IMR-90 (cell line): Measurements from ENCODE around the gene RAB8B. TPM values are rescaled to one million over a fixed set of nuclear protein-coding genes. Genes with fewer than 3 reads are reported as not detected.

Source experiments
- ATAC-seq: fragments of 200-7000 bp; cut with Tn5 transposase; 2 replicates; pipeline ENCODE4 v1.9.1; 2020; ENCODE audit warnings: low read depth, mild to moderate bottlenecking, moderate library complexity
- BruUV-seq: library from RNA; stranded (reverse); fragments of 400-500 nt; replicated peaks from 2 replicates; lab custom pipeline; 2021; lab: Mats Ljungman, UMichigan
- CTCF ChIA-PET: fragments of 300-600 bp; formaldehyde crosslinking; extraction: SDS; loops from one replicate; lab custom pipeline; 2021; ENCODE audit warnings: antibody characterized with exemption; lab: Yijun Ruan, JAX
- POLR2A ChIA-PET: fragments of 300-600 bp; sonication (Branson Sonifier 250); formaldehyde crosslinking; loops from one replicate; lab custom pipeline; 2022; ENCODE audit warnings: antibody characterized with exemption; ENCODE audit not compliant: unreplicated experiment; lab: Charles Lee
- DNase-seq: peaks from one replicate; pipeline ENCODE4 v3.0.0; 2013
- H2AFZ ChIP-seq: replicated peaks from 2 replicates; pipeline ENCODE3; 2013; ENCODE audit warnings: low read length, mild to moderate bottlenecking; ENCODE audit not compliant: poor library complexity
- H2AK5ac ChIP-seq: 2 replicates; pipeline ENCODE4 v1.6.1; 2013; ENCODE audit warnings: low read depth, low read length, inconsistent platforms
- H2AK9ac ChIP-seq: replicated peaks from 2 replicates; pipeline ENCODE3; 2013; ENCODE audit warnings: mild to moderate bottlenecking, low read depth, low read length, moderate library complexity; ENCODE audit not compliant: poor library complexity
- H2BK120ac ChIP-seq: 2 replicates; pipeline ENCODE4 v1.6.1; 2013; ENCODE audit warnings: low read depth, low read length, inconsistent platforms
- H2BK15ac ChIP-seq: 3 replicates; pipeline ENCODE4 v1.6.1; 2013; ENCODE audit warnings: low read depth, low read length, inconsistent platforms
- H2BK20ac ChIP-seq: 2 replicates; pipeline ENCODE4 v1.6.1; 2013; ENCODE audit warnings: low read depth, mild to moderate bottlenecking, inconsistent platforms, low read length, moderate library complexity
- H2BK5ac ChIP-seq: 2 replicates; pipeline ENCODE4 v1.6.1; 2013; ENCODE audit warnings: mild to moderate bottlenecking, low read depth, low read length, inconsistent platforms; ENCODE audit not compliant: poor library complexity, severe bottlenecking
- H3K14ac ChIP-seq: replicated peaks from 2 replicates; pipeline ENCODE4 v1.6.1; 2013; ENCODE audit warnings: low read depth, low read length, inconsistent platforms
- H3K18ac ChIP-seq: 2 replicates; pipeline ENCODE4 v1.6.1; 2013; ENCODE audit warnings: low read depth, low read length, control low read depth
- H3K23ac ChIP-seq: 2 replicates; pipeline ENCODE4 v1.6.1; 2013; ENCODE audit warnings: low read depth, low read length, inconsistent platforms
- H3K27ac ChIP-seq: 2 replicates; pipeline ENCODE4 v1.5.1; 2013; ENCODE audit warnings: mild to moderate bottlenecking, control low read depth, low read length; ENCODE audit not compliant: insufficient read depth
- H3K27me3 ChIP-seq: 2 replicates; pipeline ENCODE4 v1.6.1; 2013; ENCODE audit warnings: low read length; ENCODE audit not compliant: control insufficient read depth, insufficient read depth
- H3K36me3 ChIP-seq: 2 replicates; pipeline ENCODE4 v1.6.1; 2013; ENCODE audit warnings: low read length, mixed read lengths; ENCODE audit not compliant: control insufficient read depth, insufficient read depth
- H3K4ac ChIP-seq: 2 replicates; pipeline ENCODE4 v1.6.1; 2013; ENCODE audit warnings: low read depth, low read length, inconsistent platforms
- H3K4me1 ChIP-seq: 2 replicates; pipeline ENCODE4 v1.6.1; 2013; ENCODE audit warnings: low read length, mixed read lengths; ENCODE audit not compliant: control insufficient read depth, insufficient read depth
- H3K4me2 ChIP-seq: 2 replicates; pipeline ENCODE4 v1.6.1; 2013; ENCODE audit warnings: low read depth, mild to moderate bottlenecking, control low read depth, low read length, moderate library complexity
- H3K4me3 ChIP-seq: 2 replicates; pipeline ENCODE4 v1.5.1; 2013; ENCODE audit warnings: low read depth, mild to moderate bottlenecking, control low read depth, low read length, moderate library complexity; ENCODE audit not compliant: insufficient read depth
- H3K56ac ChIP-seq: 2 replicates; pipeline ENCODE4 v1.6.1; 2013; ENCODE audit warnings: low read length, inconsistent platforms; ENCODE audit not compliant: insufficient read depth; ENCODE audit errors: extremely low read depth
- H3K79me1 ChIP-seq, 2 experiments: 2 replicates each; pipeline ENCODE4 v1.6.1; 2013; ENCODE audit warnings: low read length in 2 of 2, inconsistent platforms in 1 of 2, low read depth in 1 of 2
- H3K9ac ChIP-seq: 2 replicates; pipeline ENCODE4 v1.6.1; 2013; ENCODE audit warnings: low read depth, low read length, control low read depth
- H3K9me1 ChIP-seq: 2 replicates; pipeline ENCODE4 v1.6.1; 2013; ENCODE audit warnings: low read length, inconsistent platforms; ENCODE audit not compliant: insufficient read depth
- H3K9me3 ChIP-seq: 2 replicates; pipeline ENCODE4 v1.6.1; 2013; ENCODE audit warnings: low read length; ENCODE audit not compliant: control insufficient read depth, insufficient read depth
- H4K20me1 ChIP-seq: 2 replicates; pipeline ENCODE4 v1.6.1; 2013; ENCODE audit warnings: low read length, inconsistent platforms; ENCODE audit not compliant: insufficient read depth
- H4K5ac ChIP-seq: 2 replicates; pipeline ENCODE4 v1.6.1; 2013; ENCODE audit warnings: mild to moderate bottlenecking, low read depth, low read length, control low read depth
- H4K8ac ChIP-seq, 2 experiments: 2 replicates each; pipeline ENCODE4 v1.6.1; 2013; ENCODE audit warnings: low read depth in 2 of 2, low read length in 2 of 2, control low read depth in 1 of 2, inconsistent platforms in 1 of 2
- H4K91ac ChIP-seq: 2 replicates; pipeline ENCODE4 v1.6.1; 2013; ENCODE audit warnings: low read depth, low read length, inconsistent platforms; ENCODE audit not compliant: insufficient read depth
- MAFK ChIP-seq: IDR thresholded peaks from 2 replicates; pipeline ENCODE4 v1.6.1; 2012; ENCODE audit warnings: low read depth, low read length, improper control_type of control experiment
- MXI1 ChIP-seq: IDR thresholded peaks from 2 replicates; pipeline ENCODE4 v1.6.1; 2012; ENCODE audit warnings: low read depth, mild to moderate bottlenecking, low read length, moderate library complexity, borderline replicate concordance
- NFE2L2 ChIP-seq: fragments of 150-350 bp; IDR thresholded peaks from 2 replicates; pipeline ENCODE4 v1.6.1; 2016; ENCODE audit warnings: low read depth, mild to moderate bottlenecking, low read length
- RCOR1 ChIP-seq: IDR thresholded peaks from 2 replicates; pipeline ENCODE4 v1.6.1; 2012; ENCODE audit warnings: mild to moderate bottlenecking, low read length, improper control_type of control experiment; ENCODE audit not compliant: insufficient replicate concordance
- RFX5 ChIP-seq: IDR thresholded peaks from 2 replicates; pipeline ENCODE4 v1.8.0; 2012; ENCODE audit warnings: low read depth, mild to moderate bottlenecking, low read length, moderate library complexity
- SMC3 ChIP-seq: fragments of 150-350 bp; IDR thresholded peaks from 2 replicates; pipeline ENCODE4 v1.6.1; 2016; ENCODE audit warnings: low read depth, mild to moderate bottlenecking, antibody characterized with exemption, low read length, moderate library complexity
- WGBS, 2 experiments: methylation state at CpG; one replicate each; pipeline versions ENCODE4 v1.1.5 to v1.1.7; 2013; ENCODE audit warnings: missing lambda C conversion rate in 2 of 2; ENCODE audit not compliant: insufficient read length in 1 of 2; ENCODE audit errors: extremely low coverage in 2 of 2; 5-methylcytosine and 5-hydroxymethylcytosine counted together
- dilution Hi-C: fragments of 300-500 bp; cut with HindIII; formaldehyde crosslinking; loops from one replicate; pipeline ENCODE4 v1.14.3; 2018; ENCODE audit warnings: low sequenced_read_pairs; ENCODE audit not compliant: unreplicated experiment
- in situ Hi-C: fragments of 300-500 bp; cut with MboI; formaldehyde crosslinking; loops from 3 replicates; pipeline ENCODE4 v1.14.3; 2019; ENCODE audit warnings: low sequenced_read_pairs, inconsistent platforms, mixed read lengths
- intact Hi-C: fragments of 100-400 bp; cut with micrococcal nuclease; formaldehyde crosslinking; loops from 2 replicates; pipeline ENCODE4 v1.10.0; 2022
- polyA plus RNA-seq, 3 experiments: library from polyadenylated mRNA; depleted of rRNA; stranded (reverse); fragments of >200 nt; gene quantifications; 2 replicates each; pipeline ENCODE4 v1.2.3, GENCODE V29; 2012; ENCODE audit warnings: low replicate concordance in 1 of 3
- total RNA-seq: library from RNA; depleted of rRNA; stranded (reverse); fragments of >200 nt; gene quantifications from 2 replicates; pipeline ENCODE4 v1.2.3, GENCODE V29; 2012
- TF ChIP-seq, protein P1 (sequence below): conservative IDR thresholded peaks from 2 replicates; pipeline ENCODE4 v1.5.1; 2012; ENCODE audit warnings: mild to moderate bottlenecking, low read depth, low read length, improper control_type of control experiment

The RAB8B gene
- total and polyA plus RNA-seq, 2 of the 4 experiments (the other 2 are of a cell fraction): 19.4 to 29.4 TPM

DNA sequence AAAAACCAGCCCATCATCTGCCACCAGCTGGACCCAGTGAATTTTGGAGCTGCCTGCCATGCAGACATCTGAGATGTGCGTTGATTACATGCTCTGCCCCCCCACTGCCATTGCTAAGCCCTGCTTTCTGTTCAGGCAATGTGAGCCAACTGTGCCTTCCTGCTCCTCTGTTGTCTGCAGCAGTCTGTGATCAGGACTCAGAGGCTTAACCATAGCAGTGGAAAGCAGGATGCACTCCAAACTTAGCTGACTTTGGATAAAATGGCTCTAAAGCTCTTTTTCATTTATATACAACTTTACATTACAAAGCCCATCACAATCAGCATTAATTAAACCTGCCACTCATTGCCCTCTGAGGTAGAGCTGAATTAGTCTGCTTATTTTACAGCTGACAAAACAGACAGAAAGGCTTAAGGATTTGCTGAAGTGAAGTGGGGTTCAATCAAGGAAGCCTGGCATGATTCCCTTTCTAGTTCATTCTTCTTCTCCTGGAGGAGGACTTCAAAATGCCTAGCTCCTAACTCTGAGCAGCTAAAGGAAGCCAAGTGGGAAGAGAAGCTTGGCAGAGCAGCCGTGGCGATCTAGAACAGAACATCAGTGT lies 16.5 kb upstream of the RAB8B start:
- dilution Hi-C loops (no loop called here), in situ Hi-C loops (loop anchor here (25.0 kb wide), 1 partner anchor 239 kb away; no protein-coding TSS in a partner anchor), intact Hi-C loops (no loop called here)
- ChIA-PET CTCF (no interaction called here), POLR2A (interaction anchor here (0.7 kb wide), 1 partner anchor 19 kb away, joined by 4 read pairs; no protein-coding TSS in a partner anchor)
- no peak overlapping the region for H2AK9ac ChIP-seq
- no peaks in the 10 kb centered on the region for H3K79me1 ChIP-seq
- H3K9me3 ChIP-seq: no peaks in the 10 kb centered on the region
- no peak overlapping the region; the same call in 1 of the 2 replicates for H2AK5ac ChIP-seq
- no peak overlapping the region for H3K4ac ChIP-seq
- H3K14ac ChIP-seq: 0 out of 2 replicates have a peak overlapping the region, but pooled peaks have one; percentile 14
- no peak overlapping the region for H4K91ac ChIP-seq
- H3K56ac ChIP-seq: no peak overlapping the region
- TF ChIP-seq MXI1 (no peak), MAFK (no peak), SMC3 (no peak), NFE2L2 (no peak), RFX5 (no peak), RCOR1 (no peak)
- TF ChIP-seq, protein P1, sequence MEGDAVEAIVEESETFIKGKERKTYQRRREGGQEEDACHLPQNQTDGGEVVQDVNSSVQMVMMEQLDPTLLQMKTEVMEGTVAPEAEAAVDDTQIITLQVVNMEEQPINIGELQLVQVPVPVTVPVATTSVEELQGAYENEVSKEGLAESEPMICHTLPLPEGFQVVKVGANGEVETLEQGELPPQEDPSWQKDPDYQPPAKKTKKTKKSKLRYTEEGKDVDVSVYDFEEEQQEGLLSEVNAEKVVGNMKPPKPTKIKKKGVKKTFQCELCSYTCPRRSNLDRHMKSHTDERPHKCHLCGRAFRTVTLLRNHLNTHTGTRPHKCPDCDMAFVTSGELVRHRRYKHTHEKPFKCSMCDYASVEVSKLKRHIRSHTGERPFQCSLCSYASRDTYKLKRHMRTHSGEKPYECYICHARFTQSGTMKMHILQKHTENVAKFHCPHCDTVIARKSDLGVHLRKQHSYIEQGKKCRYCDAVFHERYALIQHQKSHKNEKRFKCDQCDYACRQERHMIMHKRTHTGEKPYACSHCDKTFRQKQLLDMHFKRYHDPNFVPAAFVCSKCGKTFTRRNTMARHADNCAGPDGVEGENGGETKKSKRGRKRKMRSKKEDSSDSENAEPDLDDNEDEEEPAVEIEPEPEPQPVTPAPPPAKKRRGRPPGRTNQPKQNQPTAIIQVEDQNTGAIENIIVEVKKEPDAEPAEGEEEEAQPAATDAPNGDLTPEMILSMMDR: no peak
- DNase-seq (no peak), ATAC-seq (peak; percentile 60)
- H3K18ac ChIP-seq: no peak overlapping the region
- no peak overlapping the region for H2BK120ac ChIP-seq
- no peak overlapping the region for H4K5ac ChIP-seq
- no peak overlapping the region for H3K4me3 ChIP-seq
- WGBS, 2 experiments: no CpG with 5 or more reads among the region's 3 CpGs
- no peak overlapping the region for H2BK20ac ChIP-seq
- H3K23ac ChIP-seq: no peak overlapping the region
- H2BK5ac ChIP-seq: no peak overlapping the region
- H3K4me1 ChIP-seq: peaks cover 4% of the 10 kb centered on the region
- peak overlapping the region; percentile 65; the same call in 2 of the 3 replicates for H2BK15ac ChIP-seq
- no peaks in the 10 kb centered on the region for H3K36me3 ChIP-seq
- no peak overlapping the region for H2AFZ ChIP-seq
- H3K9me1 ChIP-seq: peaks cover 6% of the 10 kb centered on the region; the same call in 1 of the 2 replicates
- H3K27ac ChIP-seq: no peak overlapping the region
- H4K20me1 ChIP-seq: no peaks in the 10 kb centered on the region
- no peak overlapping the region for H4K8ac ChIP-seq
- no peaks in the 10 kb centered on the region for H3K27me3 ChIP-seq
- BruUV-seq: no TSS peak
- H3K4me2 ChIP-seq: no peak overlapping the region
- no peak overlapping the region for H3K9ac ChIP-seq
